HG03460 (cell line): ENCODE results near the gene MAPKAPK3.

Experiments used
- ATAC-seq: cut with Tn5 transposase; IDR thresholded peaks from one replicate; pipeline ENCODE4 v1.9.1; 2021; ENCODE audit not compliant: unreplicated experiment

MAPKAPK3 gene

DNA sequence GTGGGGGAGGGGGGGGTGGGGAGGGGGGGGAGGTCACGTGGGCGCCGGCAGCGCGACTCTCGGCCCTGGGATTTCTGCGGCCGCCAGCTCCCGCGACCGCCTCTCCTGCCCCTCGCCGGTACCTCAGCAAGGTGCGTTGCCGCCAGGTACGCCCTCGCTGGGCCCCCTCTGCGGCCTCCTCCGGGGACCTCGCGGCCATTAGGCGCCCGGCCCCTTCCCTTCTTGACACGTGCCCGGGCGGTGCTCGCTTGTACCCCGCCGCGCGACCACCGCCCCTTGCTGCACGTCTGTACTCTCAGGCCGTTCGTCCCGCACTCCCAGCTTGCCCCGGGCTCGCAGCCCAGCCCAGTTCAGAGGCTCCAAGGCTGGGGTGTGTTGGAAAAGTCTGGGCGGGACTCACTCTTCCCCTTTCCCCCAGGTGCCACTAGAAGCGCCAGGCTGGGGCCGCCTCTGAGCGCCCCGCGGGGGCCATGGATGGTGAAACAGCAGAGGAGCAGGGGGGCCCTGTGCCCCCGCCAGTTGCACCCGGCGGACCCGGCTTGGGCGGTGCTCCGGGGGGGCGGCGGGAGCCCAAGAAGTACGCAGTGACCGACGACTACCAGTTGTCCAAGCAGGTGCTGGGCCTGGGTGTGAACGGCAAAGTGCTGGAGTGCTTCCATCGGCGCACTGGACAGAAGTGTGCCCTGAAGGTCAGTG lies at the start of gene MAPKAPK3:
Gene MAPKAPK3, plus strand, starts transcription at position 56 of the 696 bp plus-strand sequence. Its CDS starts 415 bp downstream, at position 471.
- ATAC-seq, result peak; percentile 6

DNA sequence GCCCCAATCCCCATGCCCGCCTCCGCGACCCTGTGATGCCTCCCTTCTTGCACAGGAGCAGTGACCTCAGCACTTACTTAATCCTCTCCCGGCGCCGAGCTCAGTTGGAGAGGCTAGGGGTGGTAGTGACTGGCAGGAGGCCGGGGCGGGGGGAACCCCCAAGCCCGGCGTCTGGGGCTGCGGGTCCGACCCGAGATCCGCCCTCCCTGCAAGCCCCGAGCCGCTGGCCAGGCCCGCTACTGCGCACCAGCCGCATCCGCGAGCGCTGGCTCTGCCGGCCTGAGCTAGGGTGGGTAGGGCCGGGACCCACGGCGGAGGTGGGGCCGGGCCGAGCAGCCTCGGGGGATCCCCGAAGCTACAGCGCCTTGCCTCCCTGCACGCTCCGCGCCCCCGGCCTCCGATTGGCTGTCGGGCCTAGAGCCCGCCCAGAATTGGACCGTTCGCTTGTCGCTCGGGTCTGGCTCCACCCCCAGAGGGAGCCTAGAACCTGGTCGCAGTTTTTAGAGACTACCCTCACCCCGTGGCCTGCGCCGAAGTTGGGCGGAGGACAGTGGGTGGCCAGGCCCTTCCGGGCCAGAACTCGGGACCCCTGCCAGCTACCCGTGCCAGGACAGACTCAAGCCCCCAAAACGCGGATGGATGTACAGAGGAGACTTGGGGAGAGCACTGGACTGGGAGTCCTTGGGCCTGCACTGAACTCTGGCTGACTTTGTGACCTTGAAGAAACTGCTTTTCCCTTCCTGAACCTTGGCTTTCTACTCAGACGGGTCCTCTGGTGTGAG lies 49.4 kb upstream of the MAPKAPK3 start, which contains the start of gene C3orf18:
Gene C3orf18, minus strand, starts transcription at position 362 of the 782 bp plus-strand sequence. CDS start 2,048 bp downstream, outside the sequence.
- peak; percentile 74 for ATAC-seq

DNA sequence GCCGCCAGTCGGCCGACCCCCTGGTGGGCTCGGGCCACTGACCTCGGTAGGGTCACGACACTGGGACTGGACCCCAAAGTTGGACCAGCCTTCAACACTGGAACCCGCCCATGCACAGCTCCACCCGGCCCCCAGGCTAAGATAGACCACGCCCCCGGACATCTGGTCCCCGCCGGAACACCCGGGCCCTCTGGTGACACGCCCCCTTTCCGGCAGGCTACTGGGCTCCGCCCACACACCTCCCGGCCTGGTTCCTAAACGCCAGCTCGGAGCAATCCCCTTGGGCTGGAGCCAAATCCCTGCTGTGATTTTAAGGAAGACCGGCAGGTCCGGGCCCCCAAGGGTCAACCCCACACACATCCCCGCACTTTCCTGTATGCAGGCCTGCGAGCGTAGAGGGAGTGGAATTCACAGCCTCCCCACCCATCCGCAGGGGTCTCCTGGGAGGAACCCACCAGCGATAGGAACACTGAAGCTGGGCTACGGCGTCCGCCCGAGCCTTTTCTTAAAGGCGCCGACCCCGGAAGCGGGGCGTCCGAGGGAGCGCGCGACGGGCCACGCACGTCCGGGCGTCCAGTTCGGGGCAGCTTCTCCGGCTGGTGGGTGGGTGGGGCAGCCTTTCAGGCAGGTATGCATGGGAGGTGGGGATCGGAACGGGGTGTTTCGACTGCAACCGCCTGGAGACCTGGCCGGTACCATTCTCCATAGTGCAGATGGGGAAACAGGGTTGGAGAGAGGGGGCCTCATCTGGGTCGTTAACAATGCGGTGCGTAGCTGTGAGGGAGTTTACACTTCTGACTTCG lies 47.8 kb upstream of the MAPKAPK3 start, which contains the start of gene HEMK1:
Gene HEMK1, plus strand, starts transcription at position 576 of the 803 bp plus-strand sequence. CDS start 1,583 bp downstream, outside the sequence.
- ATAC-seq, result peak; percentile 67

DNA sequence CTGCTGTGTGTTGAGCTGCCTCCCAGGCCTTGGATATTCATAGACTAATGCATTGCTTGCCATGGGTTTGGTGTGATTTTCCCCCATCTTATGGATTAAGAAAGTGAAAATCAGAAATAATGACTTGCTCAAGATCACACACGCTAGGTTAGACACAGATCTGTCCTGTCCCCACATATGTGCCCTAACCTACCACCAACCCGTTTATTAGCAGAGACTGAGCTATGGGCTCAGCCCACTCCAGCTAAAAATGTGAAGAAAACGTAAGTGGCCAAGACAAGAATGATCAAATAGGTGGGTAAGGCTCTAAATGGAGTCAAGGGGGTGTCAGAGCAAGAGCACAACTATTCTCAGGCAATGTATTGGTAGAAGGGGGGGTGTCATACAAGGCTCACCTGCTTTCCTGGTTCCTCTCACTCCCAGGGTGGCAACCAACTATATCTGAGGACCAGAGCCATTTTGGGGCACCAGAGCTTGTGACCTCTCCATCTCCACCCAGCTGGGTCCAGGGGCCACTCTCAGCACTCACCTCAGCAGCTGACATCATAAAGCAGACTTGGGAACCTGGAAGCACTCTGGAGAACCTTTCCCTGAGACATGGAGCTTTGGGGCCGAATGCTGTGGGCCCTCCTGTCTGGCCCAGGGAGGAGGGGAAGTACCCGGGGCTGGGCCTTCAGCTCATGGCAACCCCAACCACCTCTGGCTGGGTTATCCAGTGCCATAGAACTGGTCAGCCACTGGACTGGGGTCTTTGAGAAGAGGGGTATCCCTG lies 46.3 kb upstream of the MAPKAPK3 start:
- no peak for ATAC-seq

DNA sequence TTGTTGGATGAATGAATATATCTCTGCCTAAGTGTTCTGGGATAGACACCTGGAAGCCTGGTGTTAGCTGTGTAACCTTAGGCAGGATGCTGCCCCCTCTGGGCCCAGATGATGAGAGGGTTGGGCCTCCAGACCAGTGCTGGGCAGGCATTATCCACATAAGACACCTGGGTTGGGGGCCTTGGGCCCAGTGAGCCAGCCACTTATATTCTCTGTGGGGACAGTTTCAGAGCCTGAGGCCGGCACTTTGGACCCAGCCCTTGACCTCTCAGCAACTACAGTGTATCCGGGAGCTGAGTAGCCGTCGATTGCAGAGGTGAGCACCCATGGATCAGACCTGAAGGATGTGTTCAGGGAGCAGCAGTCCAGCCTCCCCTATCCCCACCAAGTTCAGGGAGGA lies 45.5 kb upstream of the MAPKAPK3 start:
- no peak for ATAC-seq

DNA sequence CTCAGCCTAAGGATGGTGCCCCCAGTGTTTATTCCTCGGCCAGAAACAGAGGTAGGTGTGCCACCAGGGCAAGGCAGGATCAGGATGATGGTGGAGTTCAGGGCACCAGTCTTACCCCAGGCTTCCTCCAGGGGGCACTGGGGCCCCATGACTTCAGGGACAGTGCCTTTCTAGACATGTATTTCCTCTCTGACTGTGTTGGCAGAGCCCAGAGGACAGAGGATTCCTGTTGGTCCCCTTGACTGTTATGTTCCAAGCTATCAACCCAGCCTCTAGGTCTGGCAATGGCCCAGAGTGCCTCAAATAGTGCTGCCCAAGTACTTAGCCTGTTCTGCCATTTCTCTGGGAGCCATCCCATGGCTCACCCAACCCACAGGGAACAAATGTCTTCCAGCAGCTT lies 44.8 kb upstream of the MAPKAPK3 start:
- ATAC-seq, result no peak

DNA sequence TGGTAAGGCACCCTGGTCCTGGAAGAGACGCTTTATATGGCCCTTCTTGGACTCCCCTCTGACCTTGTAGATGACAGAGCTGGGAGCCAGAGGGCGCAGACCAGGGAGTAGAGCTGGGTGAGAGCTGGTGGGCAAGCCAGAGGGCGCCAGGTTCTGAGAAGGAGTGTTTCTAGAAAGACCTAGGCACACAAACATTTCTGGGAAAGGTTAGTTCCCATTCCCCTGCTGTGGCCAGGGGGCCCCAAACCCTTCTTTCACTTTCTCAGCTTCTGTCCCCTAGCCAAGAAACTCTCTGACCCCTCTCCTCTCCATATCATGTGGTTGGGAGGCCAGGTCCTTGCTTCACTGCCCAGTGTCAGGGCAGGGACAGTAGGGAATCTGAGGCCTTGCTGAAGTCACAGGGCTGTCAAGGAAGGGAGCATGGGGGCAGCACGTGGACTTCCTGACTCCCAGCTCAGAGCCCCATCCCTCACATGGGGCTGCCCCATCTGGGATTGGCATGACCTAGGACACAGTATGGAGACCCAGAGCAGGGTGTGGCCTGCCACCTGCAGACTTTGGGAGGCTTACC lies 44.1 kb upstream of the MAPKAPK3 start:
- no peak for ATAC-seq

DNA sequence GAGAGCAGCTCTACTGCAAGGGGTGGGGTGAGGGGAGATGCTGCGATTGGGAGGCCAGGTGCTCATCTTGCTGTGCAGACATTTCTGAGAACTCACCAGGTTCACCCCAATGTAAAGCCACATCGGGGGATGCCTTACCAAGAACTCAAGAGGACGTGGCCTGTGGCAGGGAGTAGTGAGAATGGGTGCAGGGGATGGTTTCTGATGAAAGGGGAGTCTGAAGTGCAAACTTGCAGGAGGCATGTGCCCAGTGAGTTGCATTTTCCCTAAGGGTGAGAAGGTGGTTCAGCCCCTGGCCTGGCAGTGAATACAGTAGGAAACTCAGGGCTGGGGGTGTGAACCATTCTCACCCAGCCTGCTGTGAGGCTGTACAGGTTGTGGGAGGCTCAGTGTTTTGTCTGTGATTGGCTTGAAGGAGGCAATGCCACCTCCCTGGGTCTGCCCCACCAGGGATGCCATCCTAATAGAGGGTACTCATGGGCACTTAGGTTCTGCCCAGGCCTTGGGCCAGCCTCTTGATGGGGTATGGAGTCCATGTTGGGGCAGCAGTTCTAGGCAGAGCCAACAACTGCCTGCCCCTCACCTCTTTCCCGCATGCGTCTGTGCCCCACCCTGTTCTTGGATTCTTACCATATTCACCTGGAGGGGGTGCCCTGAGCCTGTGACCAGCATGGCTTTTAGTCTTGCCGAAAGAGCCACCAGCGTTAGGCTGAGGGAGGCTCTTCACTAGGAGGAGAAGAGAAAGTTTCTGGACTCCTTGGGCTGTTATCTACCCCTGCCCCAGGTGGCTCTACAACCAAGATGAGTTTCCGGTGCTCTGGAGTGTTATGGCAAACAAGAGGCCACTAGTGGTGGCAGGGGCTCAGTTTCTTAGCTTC lies 43.1 kb upstream of the MAPKAPK3 start:
- no peak for ATAC-seq

DNA sequence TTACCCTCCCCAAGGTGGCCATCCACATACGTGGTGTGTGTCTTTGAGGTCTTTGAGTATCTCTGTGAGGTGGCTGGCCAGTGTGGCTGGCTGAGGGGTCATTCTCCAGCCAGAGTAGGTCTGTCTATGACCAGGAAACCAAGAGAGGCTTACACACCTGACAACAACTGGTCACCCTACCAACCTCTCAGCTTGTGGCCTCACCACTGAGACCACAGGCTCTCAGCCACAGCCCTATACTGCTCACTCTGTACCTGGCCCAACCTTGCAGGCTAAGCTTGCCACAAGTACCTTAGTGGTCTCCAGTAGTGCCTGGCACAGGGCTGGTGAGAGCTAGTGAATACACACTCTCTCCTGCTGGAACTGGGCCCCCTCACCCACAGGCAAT lies 42.5 kb upstream of the MAPKAPK3 start:
- ATAC-seq, result no peak

DNA sequence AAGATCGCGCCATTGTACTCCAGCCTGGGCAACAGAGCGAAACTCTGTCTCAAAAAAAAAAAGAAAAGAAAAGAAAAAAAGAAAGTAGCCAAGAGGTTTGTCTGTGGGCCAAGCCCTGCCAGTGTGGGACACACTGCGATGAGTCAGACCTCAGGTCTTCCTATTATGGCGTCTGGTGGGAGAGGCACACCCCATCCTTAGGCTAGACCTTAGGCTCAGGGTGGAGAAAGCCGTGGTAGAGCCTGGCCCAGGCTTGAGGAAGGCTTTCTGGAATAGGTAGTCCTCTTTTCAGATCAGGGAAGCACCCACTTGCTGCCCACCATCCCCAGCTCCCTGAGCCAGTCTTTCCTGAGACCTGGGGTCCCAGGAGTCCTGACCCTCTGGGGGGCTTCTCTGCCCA lies 41.6 kb upstream of the MAPKAPK3 start:
- ATAC-seq, result no peak

DNA sequence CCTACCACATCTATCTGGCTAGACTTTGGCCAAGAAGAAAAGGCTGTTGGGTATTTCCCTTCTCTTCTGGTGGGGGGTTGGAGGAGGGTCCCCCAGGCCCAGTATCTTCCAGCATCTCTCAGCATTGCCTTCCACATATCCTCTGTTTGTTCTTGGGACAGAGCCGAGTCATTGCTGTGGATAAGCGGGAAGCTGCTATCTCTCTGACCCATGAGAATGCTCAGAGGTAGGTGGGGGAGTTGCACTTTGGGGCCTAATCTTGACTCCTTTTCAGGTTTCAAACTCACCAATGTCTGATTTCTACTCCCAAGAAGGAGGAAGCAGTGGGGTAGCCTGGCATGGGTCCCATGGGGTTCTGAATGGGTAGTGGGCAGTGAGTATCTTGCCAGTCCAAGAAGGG lies 39.6 kb upstream of the MAPKAPK3 start:
- ATAC-seq, result no peak

DNA sequence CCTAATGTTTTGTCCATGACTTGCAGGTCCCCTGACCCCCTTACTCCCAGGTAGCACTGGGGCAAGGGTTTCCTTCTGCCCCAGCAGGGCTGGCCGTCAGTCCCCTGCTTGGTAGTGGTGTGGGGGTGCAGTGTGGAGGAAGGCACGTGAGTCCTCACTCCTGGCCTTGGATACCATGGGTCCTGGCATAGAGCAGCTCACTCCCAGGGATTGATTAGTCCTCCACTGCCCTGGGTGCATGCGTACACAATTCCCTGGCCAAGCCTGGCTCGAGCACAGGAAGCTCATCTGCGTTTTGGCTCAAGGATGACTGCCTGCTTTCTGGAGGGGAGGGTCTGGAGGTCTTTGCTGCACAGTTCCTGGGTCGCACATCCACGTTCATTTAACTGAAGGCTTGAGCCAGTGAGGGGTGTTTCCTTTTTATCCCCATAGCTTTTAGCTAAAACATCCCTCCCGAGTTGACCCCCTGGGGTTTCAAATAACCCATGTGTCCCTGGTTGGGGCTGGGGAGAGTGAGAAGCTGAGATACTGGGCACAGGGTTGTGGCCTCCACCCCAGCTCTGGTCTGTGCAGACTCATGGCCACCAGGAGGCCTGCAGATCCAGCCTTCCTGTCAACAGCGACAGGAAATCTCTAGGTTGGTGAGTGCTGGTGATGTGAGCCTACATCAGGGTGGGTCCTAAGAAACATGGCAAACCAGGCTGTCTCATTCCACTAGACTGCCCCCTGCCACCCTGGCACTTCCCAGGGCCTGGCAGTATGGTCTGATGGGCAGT lies 36.1 kb upstream of the MAPKAPK3 start:
- ATAC-seq, result no peak

DNA sequence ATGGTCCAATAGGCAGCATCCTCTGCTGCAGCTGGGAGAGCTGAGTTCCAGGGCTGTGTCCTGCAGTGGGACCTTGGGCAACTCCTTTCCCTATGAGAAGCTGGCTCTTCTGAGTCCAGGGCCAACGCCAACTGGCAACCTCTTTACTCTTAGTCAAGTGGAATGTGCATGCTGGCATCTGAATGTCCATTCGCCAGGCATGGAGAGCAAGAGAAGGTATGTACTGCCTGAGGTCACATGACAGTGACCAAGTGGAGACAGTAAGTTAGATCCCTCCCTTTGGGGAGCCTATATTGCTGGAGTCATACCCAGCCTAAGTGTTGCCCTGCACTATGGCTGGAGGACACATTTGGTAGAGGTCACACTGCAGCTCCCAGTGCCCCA lies 35.5 kb upstream of the MAPKAPK3 start:
- ATAC-seq, result no peak

DNA sequence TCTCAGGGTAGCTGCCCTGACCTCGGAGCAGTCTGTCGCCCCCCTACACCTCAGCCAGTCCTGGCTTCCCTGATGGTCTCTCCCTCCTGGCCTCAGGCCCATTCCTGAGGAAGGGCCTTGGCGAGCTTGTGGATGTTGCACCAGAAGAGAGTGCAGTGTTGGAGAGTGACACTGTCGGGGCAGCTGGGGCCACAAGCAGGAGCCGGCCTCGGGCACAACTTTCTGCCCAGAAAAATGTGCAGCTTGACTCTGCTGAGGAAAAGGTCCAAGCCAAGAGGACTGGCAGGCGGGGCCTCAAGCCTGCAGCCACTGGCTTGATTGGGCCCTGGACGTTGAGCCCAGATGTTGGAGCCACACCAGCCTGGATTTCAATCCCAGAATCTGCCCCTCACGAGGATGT lies 34.9 kb upstream of the MAPKAPK3 start:
- no peak for ATAC-seq

DNA sequence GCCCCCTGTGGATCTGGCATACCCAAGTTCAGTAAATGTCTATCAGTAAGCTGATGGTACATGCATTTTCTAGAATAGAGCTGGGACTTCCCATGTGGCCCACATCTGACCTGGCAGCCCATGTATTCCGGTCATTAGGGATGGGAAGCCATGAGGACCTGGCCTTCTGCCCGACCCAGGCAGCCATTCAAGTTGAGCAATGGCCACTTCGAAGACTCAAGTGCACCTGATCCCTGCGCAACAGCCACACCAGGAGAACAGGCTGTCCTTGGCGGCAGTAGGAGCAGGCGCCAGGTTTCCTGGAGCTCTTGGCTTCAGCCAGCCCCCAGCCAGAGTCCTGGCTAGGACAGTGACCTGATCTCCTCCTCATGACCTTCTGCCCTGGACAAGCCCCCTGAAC lies 33.1 kb upstream of the MAPKAPK3 start:
- ATAC-seq, result no peak

DNA sequence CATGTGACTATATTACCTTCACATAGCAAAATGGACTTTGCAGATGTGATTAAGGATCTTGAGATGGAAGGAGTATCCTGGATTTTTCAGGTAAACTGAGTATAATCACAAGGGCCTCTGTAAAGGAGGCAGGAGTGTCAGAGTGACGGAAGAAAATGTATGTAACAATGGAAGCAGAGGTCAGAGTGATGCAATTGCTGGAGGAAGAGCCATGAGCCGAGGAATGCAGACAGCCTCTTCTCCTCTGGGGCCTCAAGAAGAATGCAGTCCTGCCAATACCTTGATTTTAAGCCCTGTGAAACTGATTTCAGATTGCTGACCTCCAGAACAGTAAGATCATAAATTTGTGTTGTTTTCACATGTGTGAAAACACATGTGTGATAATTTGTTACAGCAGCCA lies 32.6 kb upstream of the MAPKAPK3 start:
- no peak for ATAC-seq

DNA sequence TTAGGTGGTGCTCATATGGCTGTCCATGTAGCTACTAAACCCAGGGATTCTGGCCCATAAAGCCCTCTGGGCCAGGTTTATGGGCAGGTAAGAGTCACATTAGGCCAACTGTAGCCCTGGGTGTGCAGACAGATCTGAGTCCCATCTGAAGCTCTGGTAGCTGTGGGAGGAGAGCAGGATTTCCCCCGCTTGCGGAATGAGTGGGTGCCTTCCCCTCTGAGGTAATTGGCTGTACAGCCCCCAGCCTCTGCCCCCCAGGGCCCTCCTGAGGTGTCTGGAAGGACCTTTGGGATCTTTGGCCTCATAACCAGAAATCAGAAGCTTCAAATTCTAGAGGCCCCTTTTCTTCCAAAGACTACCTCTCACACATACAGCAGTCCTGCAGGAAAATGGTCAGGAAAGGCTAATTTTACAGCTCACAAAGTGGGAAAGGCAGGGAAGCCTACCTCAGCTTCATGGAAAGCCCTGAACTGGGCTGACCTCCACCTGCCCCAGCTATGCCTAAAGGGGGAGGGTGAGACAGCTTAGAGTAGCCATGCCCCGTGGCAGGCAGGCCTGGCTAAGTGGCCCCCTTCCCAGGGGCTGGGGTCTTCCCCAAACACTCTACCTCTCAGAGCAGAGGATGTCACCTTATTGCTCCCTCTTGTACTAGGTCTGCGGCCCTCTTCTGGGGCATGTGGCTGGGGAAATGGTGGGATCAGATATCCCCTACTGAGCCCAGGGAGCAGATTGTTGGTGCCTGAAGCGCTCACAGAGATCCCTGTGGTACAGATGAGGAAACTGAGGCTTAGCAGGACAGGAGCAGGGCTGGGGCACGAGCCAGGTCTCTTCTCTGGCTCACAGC lies 30.8 kb upstream of the MAPKAPK3 start:
- ATAC-seq, result no peak

DNA sequence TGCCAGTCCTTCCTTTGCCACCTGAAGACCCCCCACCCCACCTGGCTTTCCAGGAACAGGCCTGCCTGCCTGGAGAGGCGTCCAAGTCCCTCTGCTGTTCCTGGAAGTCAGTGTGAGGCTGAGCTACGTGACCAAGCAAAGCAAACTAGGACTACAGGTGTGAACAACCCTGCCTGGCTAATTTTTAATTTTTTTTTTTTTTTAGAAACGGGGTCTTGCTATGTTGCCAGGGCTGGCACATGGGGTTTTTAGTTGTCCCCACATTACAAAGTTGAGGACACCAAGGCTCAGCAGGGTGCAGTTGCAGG lies 30.2 kb upstream of the MAPKAPK3 start:
- no peak for ATAC-seq
